HepG2 (cell line): Measurements from ENCODE around the gene CD99L2. TPM values are rescaled to one million over a fixed set of nuclear protein-coding genes. Genes with fewer than 3 reads are reported as not detected.

Experiments used
- ATF4 ChIP-seq, 2 experiments: fragments of 450-650 bp in 1 of 2; sonication (generic) in 1 of 2; formaldehyde crosslinking; IDR thresholded peaks; 2 replicates each; pipeline versions ENCODE4 v1.5.0 to v1.8.0; 2020 to 2022; ENCODE audit warnings: mild to moderate bottlenecking in 1 of 2, missing genetic modification reagents in 1 of 2
- DMTF1 ChIP-seq: sonication (generic); formaldehyde crosslinking; IDR thresholded peaks from 2 replicates; pipeline ENCODE4 v1.4.0; 2020; ENCODE audit warnings: mild to moderate bottlenecking, missing genetic modification reagents
- FOXP4 ChIP-seq: sonication (generic); formaldehyde crosslinking; IDR thresholded peaks from 2 replicates; pipeline ENCODE4 v1.4.0; 2020; ENCODE audit warnings: missing genetic modification reagents
- GFI1 ChIP-seq: sonication (generic); formaldehyde crosslinking; IDR thresholded peaks from 2 replicates; pipeline ENCODE4 v1.5.0; 2020; ENCODE audit warnings: missing genetic modification reagents, mild to moderate bottlenecking, borderline replicate concordance
- GLI4 ChIP-seq: sonication (generic); formaldehyde crosslinking; IDR thresholded peaks from 2 replicates; pipeline ENCODE4 v1.5.1; 2020; ENCODE audit warnings: missing genetic modification reagents, mild to moderate bottlenecking, moderate library complexity, borderline replicate concordance
- KLF9 ChIP-seq: IDR thresholded peaks from 2 replicates; pipeline ENCODE4 v1.6.1; 2016; ENCODE audit warnings: low read depth
- MEIS1 ChIP-seq: sonication (generic); formaldehyde crosslinking; IDR thresholded peaks from 2 replicates; pipeline ENCODE4 v1.9.0; 2021; ENCODE audit warnings: mild to moderate bottlenecking, missing genetic modification reagents, moderate library complexity, borderline replicate concordance
- MIER3 ChIP-seq: IDR thresholded peaks from 2 replicates; pipeline ENCODE4 v1.6.1; 2016; ENCODE audit warnings: missing compliant biosample characterization, borderline replicate concordance
- MTF2 ChIP-seq: sonication (generic); formaldehyde crosslinking; IDR thresholded peaks from 2 replicates; pipeline ENCODE4 v1.5.0; 2020; ENCODE audit warnings: missing genetic modification reagents, borderline replicate concordance
- NCOA2 ChIP-seq: sonication (generic); formaldehyde crosslinking; IDR thresholded peaks from 2 replicates; pipeline ENCODE4 v1.8.0; 2022; ENCODE audit warnings: inconsistent platforms
- NONO ChIP-seq, 2 experiments: fragments of 450-650 bp in 1 of 2; sonication (generic) in 1 of 2; formaldehyde crosslinking in 1 of 2; IDR thresholded peaks in 1 of 2; conservative IDR thresholded peaks in 1 of 2; 2 replicates each; pipeline versions ENCODE4 v1.6.1 to v1.8.0; 2017 to 2022; ENCODE audit warnings: mild to moderate bottlenecking in 1 of 2, missing genetic modification reagents in 1 of 2, moderate library complexity in 1 of 2
- NR2F6 ChIP-seq, 2 experiments: IDR thresholded peaks; 2 replicates each; pipeline ENCODE4 v1.6.1; 2016; ENCODE audit warnings: antibody characterized with exemption in 1 of 2, mild to moderate bottlenecking in 1 of 2
- RFXAP ChIP-seq: sonication (generic); formaldehyde crosslinking; IDR thresholded peaks from 2 replicates; pipeline ENCODE4 v1.4.0; 2020; ENCODE audit warnings: missing genetic modification reagents, borderline replicate concordance
- SIX1 ChIP-seq: sonication (generic); formaldehyde crosslinking; IDR thresholded peaks from 2 replicates; pipeline ENCODE4 v1.4.0; 2020; ENCODE audit warnings: missing genetic modification reagents, borderline replicate concordance
- SMAD3 ChIP-seq: sonication (generic); formaldehyde crosslinking; IDR thresholded peaks from 2 replicates; pipeline ENCODE4 v1.4.0; 2020; ENCODE audit warnings: missing genetic modification reagents
- SRF ChIP-seq: IDR thresholded peaks from 2 replicates; pipeline ENCODE4 v1.6.1; 2011; ENCODE audit warnings: mild to moderate bottlenecking, low read depth, low read length, moderate library complexity
- ZMAT5 ChIP-seq: sonication (generic); formaldehyde crosslinking; IDR thresholded peaks from 2 replicates; pipeline ENCODE4 v1.5.0; 2020; ENCODE audit warnings: mild to moderate bottlenecking, low read depth, missing genetic modification reagents, borderline replicate concordance
- ZNF44 ChIP-seq: sonication (generic); formaldehyde crosslinking; IDR thresholded peaks from 2 replicates; pipeline ENCODE4 v1.5.1; 2020; ENCODE audit warnings: mild to moderate bottlenecking, missing genetic modification reagents
- ZNF589 ChIP-seq: sonication (generic); formaldehyde crosslinking; conservative IDR thresholded peaks from 2 replicates; pipeline ENCODE4 v1.8.0; 2022; ENCODE audit warnings: mild to moderate bottlenecking, moderate library complexity, missing genetic modification reagents
- ZNF639 ChIP-seq: conservative IDR thresholded peaks from 2 replicates; pipeline ENCODE4 v1.6.1; 2018; ENCODE audit warnings: missing genetic modification reagents
- ZNF879 ChIP-seq: sonication (generic); formaldehyde crosslinking; IDR thresholded peaks from 2 replicates; pipeline ENCODE4 v1.8.1; 2023; ENCODE audit warnings: missing genetic modification reagents
- polyA plus RNA-seq, 8 experiments: library from polyadenylated mRNA; depleted of rRNA in 3 of 8; stranded (reverse) in 7 of 8; unstranded in 1 of 8; fragments of >200 nt; fragmentation: Illumina TruSeq in 4 of 8; extraction: Trizol in 4 of 8; gene quantifications; 2 replicates each; pipeline versions ENCODE4 v1.2.1 to v1.2.3, GENCODE V29; 2011 to 2016; ENCODE audit warnings: low read depth in 4 of 8, missing spikeins in 1 of 8, mixed read lengths in 1 of 8; ENCODE audit not compliant: insufficient read depth in 1 of 8
- total RNA-seq, 5 experiments: library from RNA; depleted of rRNA; stranded (reverse); fragments of >200 nt; fragmentation: Illumina TruSeq; extraction: Trizol; gene quantifications; 2 replicates each; pipeline ENCODE4 v1.2.3, GENCODE V29; 2016; ENCODE audit warnings: low read depth in 1 of 5
- TF ChIP-seq, protein P1 (sequence below): sonication (generic); formaldehyde crosslinking; IDR thresholded peaks from 2 replicates; pipeline ENCODE4 v1.4.0; 2020; ENCODE audit warnings: missing genetic modification reagents

Gene CD99L2
- total and polyA plus RNA-seq, 2 of the 13 experiments (the other 11 are each of a cell fraction or from before 2014, with no cell fraction given), result 6.9 to 7.6 TPM

DNA sequence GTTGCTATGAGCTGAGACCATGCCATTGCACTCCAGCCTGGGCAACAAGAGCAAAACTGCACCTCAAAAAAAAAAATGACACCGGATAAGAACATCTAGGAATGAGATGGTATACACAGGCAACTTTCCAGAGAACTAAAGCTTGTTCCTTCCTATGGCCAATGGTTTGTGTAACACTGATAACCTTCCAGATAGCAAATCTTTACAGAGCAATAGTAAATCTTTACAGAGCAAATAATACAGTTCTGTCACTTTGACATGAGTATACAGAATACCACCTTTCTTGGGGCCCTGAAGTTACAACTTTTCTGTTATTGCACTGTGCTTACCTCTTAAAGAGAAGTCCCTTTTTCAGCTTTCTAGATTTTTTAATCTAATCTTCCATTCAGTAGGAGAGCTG, 91.6 kb downstream of the CD99L2 start (continued):
- no peak for TF ChIP-seq MEIS1
- TF ChIP-seq SIX1 (CRISPR knock-in tag), result peak; percentile 29; the same call in 1 of the 2 replicates
- no peak for TF ChIP-seq ZNF639 (CRISPR knock-in tag)
- peak; percentile 98 for TF ChIP-seq GFI1 (CRISPR knock-in tag)
- TF ChIP-seq, protein P1, sequence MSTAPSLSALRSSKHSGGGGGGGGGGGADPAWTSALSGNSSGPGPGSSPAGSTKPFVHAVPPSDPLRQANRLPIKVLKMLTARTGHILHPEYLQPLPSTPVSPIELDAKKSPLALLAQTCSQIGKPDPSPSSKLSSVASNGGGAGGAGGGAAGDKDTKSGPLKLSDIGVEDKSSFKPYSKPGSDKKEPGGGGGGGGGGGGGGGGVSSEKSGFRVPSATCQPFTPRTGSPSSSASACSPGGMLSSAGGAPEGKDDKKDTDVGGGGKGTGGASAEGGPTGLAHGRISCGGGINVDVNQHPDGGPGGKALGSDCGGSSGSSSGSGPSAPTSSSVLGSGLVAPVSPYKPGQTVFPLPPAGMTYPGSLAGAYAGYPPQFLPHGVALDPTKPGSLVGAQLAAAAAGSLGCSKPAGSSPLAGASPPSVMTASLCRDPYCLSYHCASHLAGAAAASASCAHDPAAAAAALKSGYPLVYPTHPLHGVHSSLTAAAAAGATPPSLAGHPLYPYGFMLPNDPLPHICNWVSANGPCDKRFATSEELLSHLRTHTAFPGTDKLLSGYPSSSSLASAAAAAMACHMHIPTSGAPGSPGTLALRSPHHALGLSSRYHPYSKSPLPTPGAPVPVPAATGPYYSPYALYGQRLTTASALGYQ (CRISPR knock-in tag), result peak; percentile 81
- TF ChIP-seq NCOA2 (CRISPR knock-in tag), result 0 out of 2 replicates have a peak, but pooled peaks have one; percentile 19
- TF ChIP-seq ZMAT5 (CRISPR knock-in tag), result no peak
- no peak for TF ChIP-seq GLI4
- TF ChIP-seq FOXP4 (CRISPR knock-in tag), result peak; percentile 19; the same call in 1 of the 2 replicates
- no peak for TF ChIP-seq ZNF44
- TF ChIP-seq DMTF1 (CRISPR knock-in tag), result no peak
- TF ChIP-seq ZNF589, result no peak
- TF ChIP-seq MTF2 (CRISPR knock-in tag), result no peak
- TF ChIP-seq RFXAP (CRISPR knock-in tag), result no peak
- TF ChIP-seq KLF9 (CRISPR knock-in tag), result no peak
- TF ChIP-seq ZNF879, result no peak
- peak; percentile 94 for TF ChIP-seq NR2F6 (IDR thresholded peaks at IDR 0.05)
- peak; percentile 84 for TF ChIP-seq NR2F6 (CRISPR knock-in tag; IDR thresholded peaks at IDR 0.05)
- no peak for TF ChIP-seq ATF4 (CRISPR knock-in tag; IDR thresholded peaks at IDR 0.05)
- TF ChIP-seq SMAD3 (CRISPR knock-in tag), result no peak
- TF ChIP-seq MIER3 (CRISPR knock-in tag), result no peak
- TF ChIP-seq NONO (IDR thresholded peaks at IDR 0.05), result no peak
- TF ChIP-seq NONO (CRISPR knock-in tag; conservative IDR thresholded peaks at IDR 0.05), result no peak
- no peak for TF ChIP-seq SRF
